RWPE1 (cell line): ENCODE data around the gene LAMA2.

Experiments used
- CTCF ChIA-PET: fragments of 350-600 bp; sonication (Branson Sonifier 250); formaldehyde crosslinking; extraction: SDS; loops from one replicate; lab custom pipeline; 2021; lab: Yijun Ruan, JAX
- POLR2A ChIA-PET: fragments of 400-600 bp; formaldehyde crosslinking; extraction: SDS; loops from one replicate; lab custom pipeline; 2020; ENCODE audit warnings: antibody characterized with exemption; ENCODE audit not compliant: low non-redundant PET; lab: Yijun Ruan, JAX
- DNase-seq: peaks from one replicate; pipeline ENCODE4 v3.0.0; 2012; ENCODE audit warnings: low spot score
- H3K27ac ChIP-seq: fragments of 450-650 bp; 2 replicates; pipeline ENCODE4 v1.5.1; 2017
- TF ChIP-seq, protein P1 (sequence below): fragments of 450-650 bp; conservative IDR thresholded peaks from 2 replicates; pipeline ENCODE4 v1.5.1; 2017; ENCODE audit warnings: low read depth, mild to moderate bottlenecking

LAMA2 gene

DNA sequence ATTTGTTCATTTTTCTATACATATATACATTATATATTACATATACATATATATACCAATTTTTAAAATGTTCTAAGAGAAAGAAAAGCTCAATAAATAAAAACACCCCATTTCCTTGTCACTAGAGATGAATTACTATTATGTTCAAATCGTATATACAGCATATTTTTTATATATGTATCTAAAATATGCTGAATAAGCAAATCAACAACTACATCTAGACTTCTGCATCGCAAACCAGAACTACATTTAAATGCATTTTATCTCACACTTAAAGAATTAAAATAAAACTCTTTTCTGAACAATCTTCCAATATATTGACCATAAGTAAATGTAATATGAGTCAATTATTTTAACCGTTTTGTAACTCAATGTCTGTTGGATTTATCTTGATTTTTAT is 133.9 kb downstream of the LAMA2 start:
- TF ChIP-seq, protein P1, sequence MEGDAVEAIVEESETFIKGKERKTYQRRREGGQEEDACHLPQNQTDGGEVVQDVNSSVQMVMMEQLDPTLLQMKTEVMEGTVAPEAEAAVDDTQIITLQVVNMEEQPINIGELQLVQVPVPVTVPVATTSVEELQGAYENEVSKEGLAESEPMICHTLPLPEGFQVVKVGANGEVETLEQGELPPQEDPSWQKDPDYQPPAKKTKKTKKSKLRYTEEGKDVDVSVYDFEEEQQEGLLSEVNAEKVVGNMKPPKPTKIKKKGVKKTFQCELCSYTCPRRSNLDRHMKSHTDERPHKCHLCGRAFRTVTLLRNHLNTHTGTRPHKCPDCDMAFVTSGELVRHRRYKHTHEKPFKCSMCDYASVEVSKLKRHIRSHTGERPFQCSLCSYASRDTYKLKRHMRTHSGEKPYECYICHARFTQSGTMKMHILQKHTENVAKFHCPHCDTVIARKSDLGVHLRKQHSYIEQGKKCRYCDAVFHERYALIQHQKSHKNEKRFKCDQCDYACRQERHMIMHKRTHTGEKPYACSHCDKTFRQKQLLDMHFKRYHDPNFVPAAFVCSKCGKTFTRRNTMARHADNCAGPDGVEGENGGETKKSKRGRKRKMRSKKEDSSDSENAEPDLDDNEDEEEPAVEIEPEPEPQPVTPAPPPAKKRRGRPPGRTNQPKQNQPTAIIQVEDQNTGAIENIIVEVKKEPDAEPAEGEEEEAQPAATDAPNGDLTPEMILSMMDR, result no peak
- ChIA-PET CTCF (no interaction called here), POLR2A (no interaction called here)
- no peak for DNase-seq
- no peak overlapping the region for H3K27ac ChIP-seq

DNA sequence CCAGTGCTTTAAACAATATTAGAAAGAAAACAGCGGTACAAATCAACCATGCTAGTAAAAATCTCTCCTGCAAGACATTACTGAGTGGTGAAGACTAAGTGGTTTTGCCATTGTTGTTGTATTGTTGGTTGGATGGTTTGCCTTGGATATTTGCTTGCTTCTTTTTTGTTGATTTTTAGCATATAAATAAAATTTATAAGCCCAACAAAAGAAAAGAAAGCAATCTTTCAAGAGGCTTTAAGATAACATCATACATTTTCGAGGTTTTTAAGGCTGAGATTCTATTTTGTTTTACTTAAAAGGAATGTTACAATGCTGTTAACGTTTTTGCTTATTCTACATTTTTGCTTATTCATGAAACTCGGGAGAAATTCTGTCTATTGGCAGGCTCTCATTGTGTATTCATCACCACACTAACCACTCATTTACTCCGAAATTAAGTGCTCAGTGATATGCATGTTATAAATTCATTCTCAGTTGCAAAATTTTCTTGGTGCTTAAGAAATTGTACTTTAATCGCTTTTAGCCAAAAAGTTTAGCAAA is 139.1 kb downstream of the LAMA2 start:
- no peak overlapping the region for H3K27ac ChIP-seq
- DNase-seq, result no peak
- CTCF ChIA-PET, result no interaction called here
- TF ChIP-seq, protein P1, result no peak
- POLR2A ChIA-PET, result no interaction called here

DNA sequence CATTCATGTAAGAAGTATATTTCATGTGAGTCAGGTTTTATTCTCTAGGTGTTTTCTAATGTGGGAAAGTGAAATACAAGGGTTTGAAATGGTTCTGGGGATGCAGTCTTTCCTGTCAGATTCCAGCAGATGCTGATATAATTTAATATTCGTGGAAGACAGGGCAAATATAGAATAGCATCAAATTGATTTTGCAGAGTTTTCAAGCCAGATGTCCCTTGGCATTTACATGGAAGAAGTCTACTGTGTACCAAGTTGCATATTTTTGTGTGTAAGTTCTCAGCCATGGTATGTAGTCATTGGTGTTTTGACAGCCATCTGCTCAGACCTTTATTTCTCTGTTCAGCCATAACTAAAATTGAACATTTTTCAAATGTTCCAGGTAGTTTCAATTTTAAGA is 143.7 kb downstream of the LAMA2 start:
- DNase-seq, result no peak
- CTCF ChIA-PET, result interaction anchor here (0.6 kb wide), 1 partner anchor 993 kb away, joined by 4 read pairs; no protein-coding TSS in a partner anchor
- no peak overlapping the region for H3K27ac ChIP-seq
- TF ChIP-seq, protein P1, result no peak
- POLR2A ChIA-PET, result no interaction called here

DNA sequence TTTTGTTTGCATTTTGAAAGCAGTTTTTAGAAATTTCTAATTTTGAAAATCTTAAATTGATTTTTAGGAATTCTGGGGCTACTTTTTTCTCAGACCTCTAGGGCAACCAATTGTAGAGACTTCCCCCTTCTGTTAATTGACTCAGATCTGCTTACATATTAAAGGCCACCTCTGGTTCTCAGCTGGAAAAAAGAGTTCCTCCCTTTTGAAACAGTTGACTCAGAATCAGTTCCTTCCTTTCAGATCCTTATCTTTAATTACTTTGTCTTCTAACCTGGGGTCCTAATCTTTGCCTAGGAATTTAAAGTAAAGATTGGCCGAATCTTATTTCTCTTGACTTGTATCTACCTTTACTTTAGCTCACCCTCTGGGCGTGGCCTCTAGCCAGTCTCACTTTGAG is 146.8 kb downstream of the LAMA2 start:
- no peak for DNase-seq
- H3K27ac ChIP-seq, result no peak overlapping the region
- TF ChIP-seq, protein P1, result no peak
- POLR2A ChIA-PET, result no interaction called here
- CTCF ChIA-PET, result no interaction called here

DNA sequence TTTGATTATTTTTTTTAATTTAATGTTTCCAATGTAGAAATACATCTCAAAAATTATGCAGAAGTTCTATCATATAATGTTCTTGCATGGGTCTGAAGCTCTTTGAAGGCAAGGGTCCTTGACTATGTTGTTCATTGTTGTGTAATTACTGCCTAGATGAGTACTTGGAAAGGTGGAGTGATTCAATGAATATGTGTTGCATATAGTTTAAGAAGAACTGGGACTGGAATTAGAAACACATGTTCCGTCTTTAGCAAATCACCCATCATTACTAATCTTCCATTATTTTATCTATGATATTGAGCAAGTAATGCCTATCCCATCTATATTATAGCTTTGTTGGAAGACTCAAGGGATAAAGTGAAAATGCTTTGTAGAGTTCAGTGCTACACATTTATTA is 147.3 kb downstream of the LAMA2 start:
- TF ChIP-seq, protein P1, result no peak
- CTCF ChIA-PET, result no interaction called here
- no peak overlapping the region for H3K27ac ChIP-seq
- POLR2A ChIA-PET, result no interaction called here
- no peak for DNase-seq

DNA sequence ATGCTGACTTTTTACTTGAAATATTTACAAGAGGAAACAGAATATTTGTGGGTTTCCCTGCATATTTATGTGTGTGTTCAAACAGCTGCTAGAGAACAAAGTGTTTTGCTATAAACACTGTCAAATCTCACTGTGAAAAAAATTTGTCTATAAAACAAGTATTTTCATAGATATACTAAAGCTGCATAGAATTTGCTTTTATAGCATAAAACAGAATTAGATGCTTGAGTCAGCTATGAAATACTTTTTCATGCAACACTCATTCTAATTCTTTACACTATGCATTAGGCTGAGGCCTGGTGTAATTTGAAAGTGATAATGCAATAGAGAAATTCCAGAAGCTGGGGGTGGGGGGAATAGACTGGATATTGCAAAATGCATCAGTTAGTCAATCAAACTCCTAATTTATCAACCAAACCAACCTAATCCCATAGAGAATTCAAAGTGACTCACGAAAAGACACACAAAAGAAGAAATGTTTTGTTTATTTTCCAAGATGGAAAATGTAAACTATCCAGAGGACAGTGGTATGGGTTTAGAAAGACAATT is 148.2 kb downstream of the LAMA2 start:
- CTCF ChIA-PET, result no interaction called here
- POLR2A ChIA-PET, result no interaction called here
- peak; percentile 4 for DNase-seq

More for the DNA sequence above, 148.2 kb downstream of the LAMA2 start:
- TF ChIP-seq, protein P1, result no peak
- H3K27ac ChIP-seq, result no peak overlapping the region
